ENCODE results near the gene KCNIP1.

GRCh38 chr5:170546282-170546681 is 42.5 kb downstream of the KCNIP1 start:
- TF ChIP-seq YY1 (IDR thresholded peaks at IDR 0.05; ENCODE audit: borderline replicate concordance in 1 of 3, control insufficient read depth in 1 of 3, extremely low read depth in 1 of 3, insufficient read depth in 3 of 3, insufficient read length in 1 of 3, insufficient replicate concordance in 2 of 3, low read depth in 1 of 3, low read length in 2 of 3) (no peak), ZNF217 (CRISPR knock-in tag; IDR thresholded peaks at IDR 0.05) (no peak), BRD4 (IDR thresholded peaks at IDR 0.05) (no peak), ZSCAN29 (IDR thresholded peaks at IDR 0.05) (no peak), CTCF (IDR thresholded peaks at IDR 0.05 in 2 of 3, conservative IDR thresholded peaks at IDR 0.05 in 1 of 3; ENCODE audit: insufficient read depth in 2 of 3, low read depth in 1 of 3, low read length in 3 of 3) (no peak), NKRF (IDR thresholded peaks at IDR 0.05; ENCODE audit: borderline replicate concordance) (no peak), PHF8 (IDR thresholded peaks at IDR 0.05; ENCODE audit: borderline replicate concordance, low read length) (no peak), NFIC (IDR thresholded peaks at IDR 0.05) (no peak)
